ENCODE results near the gene PPFIA1.
A peak's percentile ranks its signal among the peaks of the same experiment; 100 is the strongest.

Gene PPFIA1

GRCh38 chr11:70413151-70413550 lies 142.7 kb downstream of the PPFIA1 start:
- no peak overlapping the region for H3K4me3 ChIP-seq
- no peak overlapping the region for H3K27ac ChIP-seq
- H3K9ac ChIP-seq (ENCODE audit: insufficient read length), result no peak overlapping the region
- DNase-seq (ENCODE audit: low read depth, low spot score), result no peak
- TF ChIP-seq EZH2 (IDR thresholded peaks at IDR 0.05) (no peak), FOXP2 (optimal IDR thresholded peaks at IDR 0.05; ENCODE audit: control extremely low read depth, extremely low read length, insufficient read depth) (no peak), POLR2AphosphoS5 (IDR thresholded peaks at IDR 0.05; ENCODE audit: borderline replicate concordance, low read depth, low read length) (no peak)
- H3K9me3 ChIP-seq (ENCODE audit: low read depth, low read length), result no peaks in the 10 kb centered on the region
- peaks cover 89% of the 10 kb centered on the region for H3K36me3 ChIP-seq (ENCODE audit: insufficient read depth, low read length)

- DNase-seq (ENCODE audit: low read depth, low spot score), result no peak
- peaks cover 85% of the 10 kb centered on the region for H3K36me3 ChIP-seq (ENCODE audit: insufficient read depth, low read length)
- no peaks in the 10 kb centered on the region for H3K9me3 ChIP-seq (ENCODE audit: low read depth, low read length)
- H3K9ac ChIP-seq (ENCODE audit: insufficient read length), result no peak overlapping the region
- H3K4me3 ChIP-seq, result no peak overlapping the region
- no peak overlapping the region for H3K27ac ChIP-seq
- no peak for TF ChIP-seq FOXP2 (optimal IDR thresholded peaks at IDR 0.05; ENCODE audit: control extremely low read depth, extremely low read length, insufficient read depth)
- TF ChIP-seq EZH2 (IDR thresholded peaks at IDR 0.05), result no peak
- TF ChIP-seq POLR2AphosphoS5 (IDR thresholded peaks at IDR 0.05; ENCODE audit: borderline replicate concordance, low read depth, low read length), result no peak
These were observed 144.0 kb downstream of the PPFIA1 start for GRCh38 chr11:70414341-70415100.

GRCh38 chr11:70415191-70415590 lies 144.7 kb downstream of the PPFIA1 start:
- peak overlapping the region; percentile 82; the same call in 1 of the 2 replicates for H3K27ac ChIP-seq

GRCh38 chr11:70415642-70416395 lies 145.3 kb downstream of the PPFIA1 start:
- TF ChIP-seq EZH2 (IDR thresholded peaks at IDR 0.05) (no peak), FOXP2 (optimal IDR thresholded peaks at IDR 0.05; ENCODE audit: control extremely low read depth, extremely low read length, insufficient read depth) (no peak), POLR2AphosphoS5 (IDR thresholded peaks at IDR 0.05; ENCODE audit: borderline replicate concordance, low read depth, low read length) (no peak)
- H3K9me3 ChIP-seq (ENCODE audit: low read depth, low read length), result no peaks in the 10 kb centered on the region
- no peak overlapping the region for H3K9ac ChIP-seq (ENCODE audit: insufficient read length)
- DNase-seq (ENCODE audit: low read depth, low spot score), result no peak
- H3K27ac ChIP-seq, result peak overlapping the region; percentile 82
- H3K36me3 ChIP-seq (ENCODE audit: insufficient read depth, low read length), result peaks cover 84% of the 10 kb centered on the region
- H3K4me3 ChIP-seq, result no peak overlapping the region

More at GRCh38 chr11:70415191-70415590, 144.7 kb downstream of the PPFIA1 start:
- H3K36me3 ChIP-seq (ENCODE audit: insufficient read depth, low read length), result peaks cover 85% of the 10 kb centered on the region
- no peaks in the 10 kb centered on the region for H3K9me3 ChIP-seq (ENCODE audit: low read depth, low read length)
- TF ChIP-seq EZH2 (IDR thresholded peaks at IDR 0.05), result no peak
- TF ChIP-seq FOXP2 (optimal IDR thresholded peaks at IDR 0.05; ENCODE audit: control extremely low read depth, extremely low read length, insufficient read depth), result no peak
- TF ChIP-seq POLR2AphosphoS5 (IDR thresholded peaks at IDR 0.05; ENCODE audit: borderline replicate concordance, low read depth, low read length), result no peak
- H3K9ac ChIP-seq (ENCODE audit: insufficient read length), result no peak overlapping the region
- no peak for DNase-seq (ENCODE audit: low read depth, low spot score)
- H3K4me3 ChIP-seq, result no peak overlapping the region

GRCh38 chr11:70416881-70417280 lies 146.4 kb downstream of the PPFIA1 start:
- Histone ChIP-seq H3K9me3 (ENCODE audit: low read depth, low read length) (no peaks in the 10 kb centered on the region), H3K4me3 (no peak overlapping the region), H3K36me3 (ENCODE audit: insufficient read depth, low read length) (peaks cover 84% of the 10 kb centered on the region), H3K27ac (peak overlapping the region; percentile 82; the same call in 1 of the 2 replicates), H3K9ac (ENCODE audit: insufficient read length) (no peak overlapping the region)
- DNase-seq (ENCODE audit: low read depth, low spot score), result no peak
- TF ChIP-seq EZH2 (IDR thresholded peaks at IDR 0.05) (no peak), POLR2AphosphoS5 (IDR thresholded peaks at IDR 0.05; ENCODE audit: borderline replicate concordance, low read depth, low read length) (no peak), FOXP2 (optimal IDR thresholded peaks at IDR 0.05; ENCODE audit: control extremely low read depth, extremely low read length, insufficient read depth) (no peak)

- no peaks in the 10 kb centered on the region for H3K9me3 ChIP-seq (ENCODE audit: low read depth, low read length)
- TF ChIP-seq EZH2 (IDR thresholded peaks at IDR 0.05) (no peak), POLR2AphosphoS5 (IDR thresholded peaks at IDR 0.05; ENCODE audit: borderline replicate concordance, low read depth, low read length) (no peak), FOXP2 (optimal IDR thresholded peaks at IDR 0.05; ENCODE audit: control extremely low read depth, extremely low read length, insufficient read depth) (no peak)
- H3K27ac ChIP-seq, result no peak overlapping the region
- H3K9ac ChIP-seq (ENCODE audit: insufficient read length), result no peak overlapping the region
- peaks cover 81% of the 10 kb centered on the region for H3K36me3 ChIP-seq (ENCODE audit: insufficient read depth, low read length)
- H3K4me3 ChIP-seq, result no peak overlapping the region
- DNase-seq (ENCODE audit: low read depth, low spot score), result no peak
These were observed 147.6 kb downstream of the PPFIA1 start for GRCh38 chr11:70418130-70418529.

GRCh38 chr11:70419307-70420007 lies 149.0 kb downstream of the PPFIA1 start:
- Histone ChIP-seq H3K27ac (no peak overlapping the region), H3K9ac (ENCODE audit: insufficient read length) (no peak overlapping the region), H3K9me3 (ENCODE audit: low read depth, low read length) (no peaks in the 10 kb centered on the region), H3K4me3 (no peak overlapping the region), H3K36me3 (ENCODE audit: insufficient read depth, low read length) (peaks cover 76% of the 10 kb centered on the region)
- TF ChIP-seq EZH2 (IDR thresholded peaks at IDR 0.05) (no peak), FOXP2 (optimal IDR thresholded peaks at IDR 0.05; ENCODE audit: control extremely low read depth, extremely low read length, insufficient read depth) (no peak), POLR2AphosphoS5 (IDR thresholded peaks at IDR 0.05; ENCODE audit: borderline replicate concordance, low read depth, low read length) (no peak)
- no peak for DNase-seq (ENCODE audit: low read depth, low spot score)

GRCh38 chr11:70420008-70420464 lies 149.5 kb downstream of the PPFIA1 start:
- Histone ChIP-seq H3K27ac (no peak overlapping the region), H3K36me3 (ENCODE audit: insufficient read depth, low read length) (peaks cover 71% of the 10 kb centered on the region), H3K9ac (ENCODE audit: insufficient read length) (no peak overlapping the region), H3K9me3 (ENCODE audit: low read depth, low read length) (no peaks in the 10 kb centered on the region), H3K4me3 (no peak overlapping the region)
- no peak for TF ChIP-seq POLR2AphosphoS5 (IDR thresholded peaks at IDR 0.05; ENCODE audit: borderline replicate concordance, low read depth, low read length)
- TF ChIP-seq EZH2 (IDR thresholded peaks at IDR 0.05), result no peak
- no peak for TF ChIP-seq FOXP2 (optimal IDR thresholded peaks at IDR 0.05; ENCODE audit: control extremely low read depth, extremely low read length, insufficient read depth)
- no peak for DNase-seq (ENCODE audit: low read depth, low spot score)

Measured in SK-N-MC (cell line).